Endodermal cell (in vitro differentiated cells): ENCODE results near the gene ZNF407. TPM values are rescaled to one million over a fixed set of nuclear protein-coding genes. Genes with fewer than 3 reads are reported as not detected.
A peak's percentile ranks its signal among the peaks of the same experiment; 100 is the strongest.
"Not testable (repeated sequence)": the region's sequence is repeated elsewhere in the genome, so short reads cannot be mapped to it uniquely, and the experiment has no call there.

ENCODE experiments used
- DNase-seq: peaks from one replicate; pipeline ENCODE4 v3.0.0-alpha.2; 2017
- H3K27ac ChIP-seq: 2 replicates; pipeline ENCODE4 v1.5.1; 2013; ENCODE audit warnings: mild to moderate bottlenecking, low read depth, low read length, moderate library complexity
- H3K27me3 ChIP-seq: 2 replicates; pipeline ENCODE4 v1.6.1; 2013; ENCODE audit warnings: mild to moderate bottlenecking, low read length, moderate library complexity; ENCODE audit not compliant: insufficient read depth, control insufficient read depth, poor library complexity, severe bottlenecking
- H3K36me3 ChIP-seq: 2 replicates; pipeline ENCODE4 v1.7.0; 2013; ENCODE audit warnings: mild to moderate bottlenecking, low read length, moderate library complexity; ENCODE audit not compliant: control insufficient read depth, insufficient read depth
- H3K4me1 ChIP-seq: one replicate; pipeline ENCODE4 v1.7.0; 2013; ENCODE audit warnings: low read length; ENCODE audit not compliant: control insufficient read depth, insufficient read depth
- H3K4me3 ChIP-seq: 2 replicates; pipeline ENCODE4 v1.5.1; 2013; ENCODE audit warnings: mild to moderate bottlenecking, low read length, moderate library complexity
- H3K9ac ChIP-seq: 2 replicates; pipeline ENCODE4 v1.6.1; 2013; ENCODE audit warnings: mild to moderate bottlenecking, low read length, moderate library complexity; ENCODE audit not compliant: poor library complexity, severe bottlenecking; ENCODE audit errors: extremely low read depth
- H3K9me3 ChIP-seq: 2 replicates; pipeline ENCODE4 v1.6.1; 2013; ENCODE audit warnings: mild to moderate bottlenecking, low read length, moderate library complexity; ENCODE audit not compliant: control insufficient read depth
- H3K27ac Mint-ChIP-seq: 2 replicates; pipeline ENCODE4 v1.8.0; 2020; ENCODE audit warnings: mixed read lengths
- H3K27me3 Mint-ChIP-seq: 2 replicates; pipeline ENCODE4 v1.8.0; 2021; ENCODE audit warnings: mild to moderate bottlenecking, mixed read lengths; ENCODE audit not compliant: insufficient read depth
- H3K36me3 Mint-ChIP-seq: 2 replicates; pipeline ENCODE4 v1.8.0; 2020; ENCODE audit warnings: low read depth, mixed read lengths
- H3K4me1 Mint-ChIP-seq: 2 replicates; pipeline ENCODE4 v1.8.0; 2020; ENCODE audit warnings: mixed read lengths
- H3K4me3 Mint-ChIP-seq: 2 replicates; pipeline ENCODE4 v1.8.0; 2020; ENCODE audit warnings: mild to moderate bottlenecking, moderate library complexity, mixed read lengths
- H3K9me3 Mint-ChIP-seq: 2 replicates; pipeline ENCODE4 v1.8.0; 2020; ENCODE audit warnings: mild to moderate bottlenecking, mixed read lengths
- CTCF ChIP-seq: fragments of 200-600 bp; sonication (generic); conservative IDR thresholded peaks from 2 replicates; pipeline ENCODE4 v1.5.0; 2021; ENCODE audit warnings: antibody characterized with exemption, mild to moderate bottlenecking
- whole genome bisulfite sequencing, 2 experiments: methylation state at CpG; one replicate each; pipeline versions ENCODE4 v1.1.5 to v1.1.7; 2013; ENCODE audit warnings: missing lambda C conversion rate in 2 of 2, mixed read lengths in 1 of 2; ENCODE audit not compliant: insufficient coverage in 1 of 2, insufficient read length in 1 of 2; 5-methylcytosine and 5-hydroxymethylcytosine counted together
- total RNA-seq, 2 donors: library from RNA; stranded (reverse); fragmentation: NEBNext Ultra II Directional in 1 of 2; extraction: Animal tissue kit (Norgen Biotek cat#: 25700) in 1 of 2; gene quantifications; 2 replicates in 1 of 2; 3 replicates in 1 of 2; pipeline ENCODE4 v1.2.1, GENCODE V29; 2021

The ZNF407 gene
- total RNA-seq, 2 donors from 2014 or later, result 7.6 to 13.1 TPM

- 91 to 96% methylated on average over 9 of the region's 9 CpGs for WGBS, 2 experiments
- H3K9ac ChIP-seq, result no peak overlapping the region
- H3K36me3 ChIP-seq, result no peaks in the 10 kb centered on the region
- Mint-ChIP-seq H3K27ac (no peak overlapping the region), H3K4me3 (no peak overlapping the region), H3K27me3 (no peaks in the 10 kb centered on the region), H3K36me3 (no peaks in the 10 kb centered on the region), H3K4me1 (no peaks in the 10 kb centered on the region), H3K9me3 (peaks cover 8% of the 10 kb centered on the region)
- no peaks in the 10 kb centered on the region for H3K27me3 ChIP-seq
- H3K4me3 ChIP-seq, result no peak overlapping the region
- no peak for DNase-seq
- no peak overlapping the region for H3K27ac ChIP-seq
- H3K9me3 ChIP-seq, result peaks cover 7% of the 10 kb centered on the region
- TF ChIP-seq CTCF, result no peak
- H3K4me1 ChIP-seq, result no peaks in the 10 kb centered on the region
Observed at GRCh38 chr18:75083761-75084160, 486.1 kb downstream of the ZNF407 start.

GRCh38 chr18:75085676-75086075 is 488.0 kb downstream of the ZNF407 start:
- H3K4me1 ChIP-seq, H3K9me3 ChIP-seq, H3K36me3 Mint-ChIP-seq, H3K9ac ChIP-seq, H3K27ac Mint-ChIP-seq, H3K9me3 Mint-ChIP-seq, H3K36me3 ChIP-seq, H3K4me3 ChIP-seq, H3K27me3 Mint-ChIP-seq, H3K4me1 Mint-ChIP-seq, H3K27ac ChIP-seq, H3K4me3 Mint-ChIP-seq, H3K27me3 ChIP-seq, DNase-seq: not testable (repeated sequence)
- WGBS, 2 experiments, result 95 to 100% methylated on average over 1 to 8 of the region's 8 CpGs

GRCh38 chr18:75086494-75087034 is 488.9 kb downstream of the ZNF407 start:
- Histone ChIP-seq H3K36me3 (no peaks in the 10 kb centered on the region), H3K27ac (no peak overlapping the region), H3K27me3 (no peaks in the 10 kb centered on the region), H3K4me1 (no peaks in the 10 kb centered on the region), H3K4me3 (no peak overlapping the region), H3K9ac (no peak overlapping the region), H3K9me3 (peaks cover 7% of the 10 kb centered on the region)
- WGBS, 2 experiments, result 92 to 95% methylated on average over 6 to 9 of the region's 9 CpGs
- no peak overlapping the region for H3K27ac Mint-ChIP-seq
- no peak overlapping the region for H3K4me3 Mint-ChIP-seq
- peak; percentile 19 for DNase-seq
- no peaks in the 10 kb centered on the region for H3K27me3 Mint-ChIP-seq
- H3K9me3 Mint-ChIP-seq, result peaks cover 3% of the 10 kb centered on the region
- no peaks in the 10 kb centered on the region for H3K36me3 Mint-ChIP-seq
- TF ChIP-seq CTCF, result no peak
- no peaks in the 10 kb centered on the region for H3K4me1 Mint-ChIP-seq
